Measurements from ENCODE around the gene CDC14B.

The CDC14B gene

DNA sequence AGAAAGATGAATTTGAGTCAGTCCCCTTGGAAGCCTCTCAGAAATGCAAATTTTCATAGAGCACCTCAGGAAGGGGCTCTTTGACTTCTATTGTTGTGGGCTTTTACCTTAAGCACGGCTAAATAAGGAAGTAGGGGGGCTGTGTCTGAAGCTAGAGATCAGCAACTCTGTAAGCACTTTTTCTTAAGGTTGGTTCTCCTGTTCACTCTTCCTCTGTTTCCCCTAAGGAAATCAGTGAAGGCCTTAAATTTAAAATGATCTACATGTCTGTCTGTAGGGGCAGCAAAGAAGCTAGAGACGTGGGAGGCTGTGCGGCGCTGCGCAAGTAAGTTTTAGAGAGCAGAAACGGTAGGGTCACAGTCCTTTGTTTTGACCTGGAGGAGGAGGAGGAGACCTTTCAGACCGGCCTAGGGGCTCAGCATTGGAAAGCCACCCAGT, 1.2 kb upstream of the CDC14B start:
- no CpG with 5 or more reads among the region's 7 CpGs for WGBS (ENCODE audit: extremely low coverage, insufficient coverage, insufficient read length)
- Histone ChIP-seq H4K91ac (ENCODE audit: low read depth, low read length) (peak overlapping the region; percentile 53), H3K23ac (ENCODE audit: low read length) (no peak overlapping the region), H2BK5ac (ENCODE audit: low read depth, low read length, poor library complexity) (no peak overlapping the region), H4K12ac (ENCODE audit: low read depth, low read length) (peak overlapping the region; percentile 55), H3K27ac (ENCODE audit: low read depth, low read length) (peak overlapping the region; percentile 68), H3K27me3 (ENCODE audit: insufficient read depth, low read length) (no peaks in the 10 kb centered on the region), H3K18ac (ENCODE audit: low read length) (no peak overlapping the region), H2AFZ (ENCODE audit: insufficient read depth, low read length, poor library complexity) (peak overlapping the region; percentile 84), H3K4me3 (ENCODE audit: low read depth, low read length) (no peak overlapping the region), H3K4ac (ENCODE audit: low read depth, low read length) (no peak overlapping the region), H3K14ac (ENCODE audit: low read length) (no peak overlapping the region), H3K79me2 (ENCODE audit: control insufficient read depth, insufficient read depth, low read length, poor library complexity) (peaks cover 5% of the 10 kb centered on the region), H3K4me1 (ENCODE audit: control insufficient read depth in 1 of 2, insufficient read depth in 2 of 2, low read length in 2 of 2) (peaks cover 8 to 9% of the 10 kb centered on the region in 2 experiments), H3K79me1 (ENCODE audit: low read length) (peaks cover 9% of the 10 kb centered on the region), H3K9ac (ENCODE audit: low read length) (peak overlapping the region; percentile 11), H3K9me3 (ENCODE audit: insufficient read depth, low read depth, low read length) (no peaks in the 10 kb centered on the region), H3K4me2 (ENCODE audit: low read length) (peak overlapping the region; percentile 90), H3K36me3 (ENCODE audit: control insufficient read depth in 1 of 2, insufficient read depth in 2 of 2, low read length in 2 of 2) (no peaks in the 10 kb centered on the region), H4K8ac (ENCODE audit: low read depth, low read length) (peak overlapping the region; percentile 90), H2BK12ac (ENCODE audit: low read length) (no peak overlapping the region), H2BK120ac (ENCODE audit: insufficient read depth, low read length, poor library complexity) (peak overlapping the region; percentile 59), H2AK5ac (ENCODE audit: low read length) (no peak overlapping the region)
- peak in 1 of 2 donors; percentile 13 for DNase-seq

DNA sequence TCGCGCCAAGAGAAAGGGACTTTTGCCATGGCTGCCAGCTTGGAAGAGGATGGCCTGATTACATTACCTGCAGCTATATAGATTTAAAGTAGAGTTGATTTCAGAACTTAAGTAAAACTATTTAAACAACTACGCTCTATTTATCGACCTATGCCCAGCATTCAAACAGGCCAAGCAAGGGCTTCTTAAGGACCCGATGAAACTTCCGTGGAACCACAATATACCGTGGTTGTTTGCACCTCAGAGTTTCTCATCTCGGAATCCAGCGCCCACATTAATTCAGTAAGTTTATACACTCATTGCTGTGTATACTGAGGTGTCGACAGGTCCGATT, 505 bp upstream of the CDC14B start:
- no peak overlapping the region for H2BK120ac ChIP-seq (ENCODE audit: insufficient read depth, low read length, poor library complexity)
- no peak overlapping the region for H3K23ac ChIP-seq (ENCODE audit: low read length)
- no peak overlapping the region for H2BK12ac ChIP-seq (ENCODE audit: low read length)
- no peaks in the 10 kb centered on the region for H3K27me3 ChIP-seq (ENCODE audit: insufficient read depth, low read length)
- no peak for DNase-seq
- H4K8ac ChIP-seq (ENCODE audit: low read depth, low read length) = peak overlapping the region; percentile 76
- no peak overlapping the region for H3K27ac ChIP-seq (ENCODE audit: low read depth, low read length)
- no peak overlapping the region for H3K18ac ChIP-seq (ENCODE audit: low read length)
- peak overlapping the region; percentile 71 for H2AFZ ChIP-seq (ENCODE audit: insufficient read depth, low read length, poor library complexity)
- H3K4me3 ChIP-seq (ENCODE audit: low read depth, low read length) = no peak overlapping the region
- peaks cover 9% of the 10 kb centered on the region for H3K79me1 ChIP-seq (ENCODE audit: low read length)
- H3K14ac ChIP-seq (ENCODE audit: low read length) = no peak overlapping the region
- WGBS (ENCODE audit: extremely low coverage, insufficient coverage, insufficient read length) = no CpG with 5 or more reads among the region's 11 CpGs
- no peaks in the 10 kb centered on the region for H3K9me3 ChIP-seq (ENCODE audit: insufficient read depth, low read depth, low read length)
- H4K12ac ChIP-seq (ENCODE audit: low read depth, low read length) = no peak overlapping the region
- H2AK5ac ChIP-seq (ENCODE audit: low read length) = no peak overlapping the region
- no peak overlapping the region for H3K9ac ChIP-seq (ENCODE audit: low read length)
- H3K79me2 ChIP-seq (ENCODE audit: control insufficient read depth, insufficient read depth, low read length, poor library complexity) = peaks cover 5% of the 10 kb centered on the region
- H2BK5ac ChIP-seq (ENCODE audit: low read depth, low read length, poor library complexity) = no peak overlapping the region
- H3K4me1 ChIP-seq (ENCODE audit: control insufficient read depth in 1 of 2, insufficient read depth in 2 of 2, low read length in 2 of 2) = peaks cover 8 to 9% of the 10 kb centered on the region in 2 experiments
- H3K4ac ChIP-seq (ENCODE audit: low read depth, low read length) = no peak overlapping the region
- H3K4me2 ChIP-seq (ENCODE audit: low read length) = peak overlapping the region; percentile 90
- H3K36me3 ChIP-seq (ENCODE audit: control insufficient read depth in 1 of 2, insufficient read depth in 2 of 2, low read length in 2 of 2) = no peaks in the 10 kb centered on the region
- no peak overlapping the region for H4K91ac ChIP-seq (ENCODE audit: low read depth, low read length)

DNA sequence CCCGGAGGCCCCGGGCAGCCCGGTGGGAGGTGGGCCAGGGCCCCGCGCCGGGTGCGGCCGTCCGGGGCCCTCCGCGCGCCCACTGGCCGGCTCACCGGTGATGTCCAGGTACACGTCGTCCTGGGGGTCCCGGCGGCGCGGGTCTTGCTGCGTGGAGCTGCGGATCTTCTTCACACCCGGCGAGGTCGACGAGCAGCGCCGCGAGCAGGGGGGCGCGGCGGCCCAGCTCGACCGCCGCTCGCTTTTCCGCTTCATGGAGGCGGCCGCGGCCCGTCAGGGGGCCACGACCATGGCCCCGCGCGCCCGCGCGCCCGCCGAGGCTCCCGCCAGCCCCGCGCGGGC, 548 bp downstream of the CDC14B start:
- H4K8ac ChIP-seq (ENCODE audit: low read depth, low read length) = peak overlapping the region; percentile 33
- H2AK5ac ChIP-seq (ENCODE audit: low read length) = no peak overlapping the region
- no peak for DNase-seq
- H3K18ac ChIP-seq (ENCODE audit: low read length) = peak overlapping the region; percentile 98
- H4K12ac ChIP-seq (ENCODE audit: low read depth, low read length) = peak overlapping the region; percentile 86
- peak overlapping the region; percentile 90 for H3K4me2 ChIP-seq (ENCODE audit: low read length)
- no peaks in the 10 kb centered on the region for H3K27me3 ChIP-seq (ENCODE audit: insufficient read depth, low read length)
- peak overlapping the region; percentile 82 for H3K27ac ChIP-seq (ENCODE audit: low read depth, low read length)
- H2BK120ac ChIP-seq (ENCODE audit: insufficient read depth, low read length, poor library complexity) = no peak overlapping the region
- peak overlapping the region; percentile 98 for H3K4ac ChIP-seq (ENCODE audit: low read depth, low read length)
- H2AFZ ChIP-seq (ENCODE audit: insufficient read depth, low read length, poor library complexity) = peak overlapping the region; percentile 73
- peak overlapping the region; percentile 94 for H3K4me3 ChIP-seq (ENCODE audit: low read depth, low read length)
- peak overlapping the region; percentile 88 for H2BK12ac ChIP-seq (ENCODE audit: low read length)
- H3K79me1 ChIP-seq (ENCODE audit: low read length) = peaks cover 9% of the 10 kb centered on the region
- H4K91ac ChIP-seq (ENCODE audit: low read depth, low read length) = peak overlapping the region; percentile 79
- H3K9ac ChIP-seq (ENCODE audit: low read length) = peak overlapping the region; percentile 80
- peaks cover 8 to 9% of the 10 kb centered on the region in 2 experiments for H3K4me1 ChIP-seq (ENCODE audit: control insufficient read depth in 1 of 2, insufficient read depth in 2 of 2, low read length in 2 of 2)
- H2BK5ac ChIP-seq (ENCODE audit: low read depth, low read length, poor library complexity) = peak overlapping the region; percentile 78
- H3K9me3 ChIP-seq (ENCODE audit: insufficient read depth, low read depth, low read length) = no peaks in the 10 kb centered on the region
- no peaks in the 10 kb centered on the region for H3K36me3 ChIP-seq (ENCODE audit: control insufficient read depth in 1 of 2, insufficient read depth in 2 of 2, low read length in 2 of 2)
- peaks cover 5% of the 10 kb centered on the region for H3K79me2 ChIP-seq (ENCODE audit: control insufficient read depth, insufficient read depth, low read length, poor library complexity)
- WGBS (ENCODE audit: extremely low coverage, insufficient coverage, insufficient read length) = no CpG with 5 or more reads among the region's 54 CpGs
- H3K23ac ChIP-seq (ENCODE audit: low read length) = no peak overlapping the region
- peak overlapping the region; percentile 98 for H3K14ac ChIP-seq (ENCODE audit: low read length)

DNA sequence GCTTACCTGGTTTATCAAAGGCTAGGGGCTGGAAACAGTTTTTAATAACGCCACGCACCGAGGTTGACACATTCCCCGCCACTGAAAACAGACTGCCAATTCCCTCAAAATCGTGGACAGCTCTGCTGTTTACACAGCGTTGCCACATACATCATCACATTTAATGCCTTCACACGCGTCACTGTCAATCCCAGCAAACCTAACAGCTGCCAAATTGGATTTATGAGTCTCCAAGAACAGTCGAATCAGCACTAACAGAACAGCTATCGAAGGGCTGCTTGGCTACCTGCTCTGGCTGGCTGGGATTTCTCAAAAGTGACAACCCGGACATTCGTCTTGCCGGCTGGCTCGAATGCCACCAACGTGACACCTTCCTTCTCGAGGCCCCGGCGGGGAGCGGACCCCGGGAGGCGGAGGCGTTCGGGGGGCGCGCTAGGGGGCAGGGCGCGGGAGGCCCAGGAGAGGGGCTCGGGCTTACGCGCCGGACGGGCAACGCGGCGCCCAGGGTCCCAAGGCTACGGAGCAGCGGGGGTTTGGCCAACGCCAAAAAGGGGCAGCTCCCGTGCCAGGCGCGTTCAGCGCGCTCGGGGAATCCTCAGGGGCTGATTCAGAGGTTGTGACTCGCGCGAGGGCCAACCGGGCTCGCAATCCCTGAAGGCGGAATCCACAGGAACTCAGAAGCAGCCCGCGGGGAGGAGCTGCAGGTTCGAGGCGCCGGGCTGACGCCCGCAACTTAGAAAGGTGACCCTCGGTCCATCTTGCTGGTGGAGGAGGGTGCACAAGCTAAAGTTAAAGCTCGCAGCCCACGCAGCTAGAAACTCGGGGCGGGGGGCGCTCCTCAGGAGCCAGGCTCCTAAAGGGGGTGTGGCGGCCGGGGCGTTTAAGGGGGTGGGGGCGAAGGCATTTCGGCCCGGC, 1.2 kb downstream of the CDC14B start:
- Histone ChIP-seq H3K4ac (ENCODE audit: low read depth, low read length) (peak overlapping the region; percentile 74), H4K91ac (ENCODE audit: low read depth, low read length) (peak overlapping the region; percentile 32), H3K4me2 (ENCODE audit: low read length) (peak overlapping the region; percentile 90), H4K8ac (ENCODE audit: low read depth, low read length) (peak overlapping the region; percentile 33), H3K18ac (ENCODE audit: low read length) (peak overlapping the region; percentile 83), H3K36me3 (ENCODE audit: control insufficient read depth in 1 of 2, insufficient read depth in 2 of 2, low read length in 2 of 2) (no peaks in the 10 kb centered on the region), H2BK120ac (ENCODE audit: insufficient read depth, low read length, poor library complexity) (peak overlapping the region; percentile 40), H2AK5ac (ENCODE audit: low read length) (no peak overlapping the region), H2AFZ (ENCODE audit: insufficient read depth, low read length, poor library complexity) (peak overlapping the region; percentile 73), H3K9ac (ENCODE audit: low read length) (peak overlapping the region; percentile 80), H3K27ac (ENCODE audit: low read depth, low read length) (peak overlapping the region; percentile 13), H3K23ac (ENCODE audit: low read length) (no peak overlapping the region), H2BK12ac (ENCODE audit: low read length) (no peak overlapping the region), H3K79me1 (ENCODE audit: low read length) (peaks cover 9% of the 10 kb centered on the region), H4K12ac (ENCODE audit: low read depth, low read length) (peak overlapping the region; percentile 59), H3K14ac (ENCODE audit: low read length) (peak overlapping the region; percentile 55), H3K27me3 (ENCODE audit: insufficient read depth, low read length) (no peaks in the 10 kb centered on the region), H3K9me3 (ENCODE audit: insufficient read depth, low read depth, low read length) (no peaks in the 10 kb centered on the region), H3K4me1 (ENCODE audit: control insufficient read depth in 1 of 2, insufficient read depth in 2 of 2, low read length in 2 of 2) (peaks cover 8 to 9% of the 10 kb centered on the region in 2 experiments), H3K79me2 (ENCODE audit: control insufficient read depth, insufficient read depth, low read length, poor library complexity) (peaks cover 5% of the 10 kb centered on the region), H2BK5ac (ENCODE audit: low read depth, low read length, poor library complexity) (peak overlapping the region; percentile 24), H3K4me3 (ENCODE audit: low read depth, low read length) (peak overlapping the region; percentile 94)
- no CpG with 5 or more reads among the region's 69 CpGs for WGBS (ENCODE audit: extremely low coverage, insufficient coverage, insufficient read length)
- DNase-seq = peak; percentile 71 to 78
